ENCODE results near the gene CYP2R1. TPM values are rescaled to one million over a fixed set of nuclear protein-coding genes. Genes with fewer than 3 reads are reported as not detected.
"Not testable (repeated sequence)": the region's sequence is repeated elsewhere in the genome, so short reads cannot be mapped to it uniquely, and the experiment has no call there.

Gene CYP2R1
- total and polyA plus RNA-seq, 8 donors, result 11.5 to 34.8 (median 29.6) TPM

- ATAC-seq, result peak; percentile 54
- no peak for TF ChIP-seq CTCF (IDR thresholded peaks at IDR 0.05)
- Histone ChIP-seq H3K27ac (no peak overlapping the region), H3K27me3 (no peaks in the 10 kb centered on the region), H3K36me3 (peaks cover 0 to 2% of the 10 kb centered on the region in 2 donors), H3K9me3 (no peaks in the 10 kb centered on the region), H3K4me1 (peaks cover 0 to 53% of the 10 kb centered on the region in 2 donors), H3K4me3 (no peak overlapping the region)
- intact Hi-C loops (cut with DNase I), result no loop called here
- no peak for DNase-seq
Observed at GRCh38 chr11:14886513-14886912, 5.5 kb downstream of the CYP2R1 start.

- Histone ChIP-seq H3K4me3 (no peak overlapping the region), H3K4me1 (peaks cover 0 to 40% of the 10 kb centered on the region in 2 donors), H3K36me3 (peaks cover 0 to 7% of the 10 kb centered on the region in 2 donors), H3K9me3 (no peaks in the 10 kb centered on the region), H3K27me3 (no peaks in the 10 kb centered on the region), H3K27ac (no peak overlapping the region)
- ATAC-seq (no peak), DNase-seq (no peak)
- TF ChIP-seq CTCF (IDR thresholded peaks at IDR 0.05), result no peak
- intact Hi-C loops (cut with DNase I), result no loop called here
Observed at GRCh38 chr11:14884667-14885273, 7.3 kb downstream of the CYP2R1 start.

- H3K36me3 ChIP-seq, result peaks cover 0 to 13% of the 10 kb centered on the region in 2 donors
- H3K27me3 ChIP-seq; H3K4me3 ChIP-seq; DNase-seq; intact Hi-C loops (cut with DNase I); H3K9me3 ChIP-seq; ATAC-seq; H3K27ac ChIP-seq: not testable (repeated sequence)
- peaks cover 0 to 31% of the 10 kb centered on the region in 2 donors for H3K4me1 ChIP-seq
Observed at GRCh38 chr11:14883683-14884082, 8.3 kb downstream of the CYP2R1 start.

- Histone ChIP-seq H3K4me1 (peaks cover 0 to 22% of the 10 kb centered on the region in 2 donors), H3K27me3 (no peaks in the 10 kb centered on the region), H3K27ac (no peak overlapping the region), H3K9me3 (no peaks in the 10 kb centered on the region), H3K36me3 (peaks cover 0 to 28% of the 10 kb centered on the region in 2 donors), H3K4me3 (no peak overlapping the region)
- DNase-seq, result no peak
- no peak for ATAC-seq
- no peak for TF ChIP-seq CTCF (IDR thresholded peaks at IDR 0.05)
- intact Hi-C loops (cut with DNase I), result no loop called here
Observed at GRCh38 chr11:14882196-14882595, 9.8 kb downstream of the CYP2R1 start.

GRCh38 chr11:14881576-14882193 is 10.3 kb downstream of the CYP2R1 start:
- Histone ChIP-seq H3K4me1 (peaks cover 0 to 18% of the 10 kb centered on the region in 2 donors), H3K9me3 (no peaks in the 10 kb centered on the region), H3K4me3 (no peak overlapping the region), H3K27me3 (no peaks in the 10 kb centered on the region), H3K27ac (no peak overlapping the region), H3K36me3 (peaks cover 0 to 33% of the 10 kb centered on the region in 2 donors)
- intact Hi-C loops (cut with DNase I), result no loop called here
- no peak for TF ChIP-seq CTCF (IDR thresholded peaks at IDR 0.05)
- ATAC-seq, result no peak
- no peak for DNase-seq
